GM15510 (cell line): ENCODE data around the gene HAGH.

ENCODE experiments used
- POLR2A ChIP-seq: IDR thresholded peaks from 3 replicates; pipeline ENCODE4 v1.6.1; 2011; ENCODE audit warnings: borderline replicate concordance; ENCODE audit not compliant: insufficient read length; ENCODE audit errors: extremely low read depth

Gene HAGH

DNA sequence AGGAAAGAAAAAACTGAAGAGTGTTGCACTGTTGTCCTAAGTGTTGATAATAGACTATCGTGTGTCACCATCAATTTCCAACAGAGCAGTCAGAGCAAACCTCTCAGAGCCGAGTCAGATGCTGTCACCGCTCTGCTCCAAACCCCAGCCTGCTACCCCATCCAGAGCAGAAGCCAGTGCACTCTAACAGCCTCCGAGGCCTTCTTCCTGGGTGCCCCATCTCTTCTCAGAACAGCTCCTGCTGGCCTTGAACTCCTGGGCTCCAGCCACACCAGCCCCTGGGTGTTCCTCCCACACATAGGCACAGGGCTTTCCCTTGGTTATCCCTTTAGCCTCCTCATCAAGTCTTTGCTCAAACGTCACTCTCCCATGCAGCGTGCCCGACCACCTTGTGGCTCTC is 24.4 kb upstream of the HAGH start:
- no peak for TF ChIP-seq POLR2A

- no peak for TF ChIP-seq POLR2A
Measured at GRCh38 chr16:1846416-1846815, 19.8 kb upstream of the HAGH start.

DNA sequence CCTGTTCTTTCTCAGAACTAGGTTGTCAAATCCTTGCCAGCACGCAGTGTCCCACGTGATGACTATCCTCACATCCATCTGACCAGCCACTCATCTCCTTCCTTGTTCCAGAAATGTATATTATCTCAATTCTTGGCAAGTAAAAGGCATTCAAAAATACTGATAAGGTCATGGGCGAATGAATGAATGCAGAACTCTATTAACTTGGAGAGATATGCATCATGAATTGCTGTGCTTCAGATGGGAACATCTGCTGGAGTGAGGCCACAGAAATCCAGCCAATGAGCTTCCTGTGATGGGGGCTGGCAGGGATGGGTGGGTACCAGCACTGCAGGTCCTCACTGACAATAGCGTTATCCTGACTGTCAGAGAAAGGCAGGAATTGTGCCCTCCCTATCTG is 19.4 kb upstream of the HAGH start:
- TF ChIP-seq POLR2A: no peak

- no peak for TF ChIP-seq POLR2A
Measured at GRCh38 chr16:1839554-1839953, 12.9 kb upstream of the HAGH start.

- no peak for TF ChIP-seq POLR2A
Measured at GRCh38 chr16:1834096-1834495, 7.5 kb upstream of the HAGH start.

DNA sequence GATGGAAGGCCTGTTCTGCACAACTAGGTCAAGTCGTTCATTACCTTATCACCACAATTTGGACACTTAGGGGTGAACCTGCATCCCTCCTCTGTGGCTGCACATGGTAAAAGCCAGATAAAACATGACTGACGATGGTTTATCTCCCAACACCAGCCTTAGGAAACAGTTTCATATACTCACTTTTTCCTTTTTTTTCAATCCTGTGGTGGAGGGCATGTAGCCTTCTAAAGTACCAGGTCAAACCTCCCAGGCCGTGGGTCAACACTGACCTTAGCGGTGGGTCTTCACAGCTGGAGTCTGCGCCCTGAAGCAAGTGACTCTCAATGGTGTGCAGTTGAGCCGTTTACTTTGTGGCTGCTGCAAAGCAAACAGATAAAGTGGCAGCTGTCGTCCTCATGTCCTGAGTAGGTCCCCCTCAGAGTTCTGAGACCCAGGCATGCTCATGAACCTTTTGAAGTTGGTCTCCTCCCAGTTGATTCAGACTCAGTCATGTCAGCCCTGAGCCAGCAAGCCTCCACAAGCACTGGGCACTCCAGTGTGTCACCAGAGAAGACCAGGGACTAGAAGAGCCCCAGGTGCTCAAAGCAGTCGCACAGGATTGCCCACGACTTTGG is 6.3 kb upstream of the HAGH start:
- no peak for TF ChIP-seq POLR2A

DNA sequence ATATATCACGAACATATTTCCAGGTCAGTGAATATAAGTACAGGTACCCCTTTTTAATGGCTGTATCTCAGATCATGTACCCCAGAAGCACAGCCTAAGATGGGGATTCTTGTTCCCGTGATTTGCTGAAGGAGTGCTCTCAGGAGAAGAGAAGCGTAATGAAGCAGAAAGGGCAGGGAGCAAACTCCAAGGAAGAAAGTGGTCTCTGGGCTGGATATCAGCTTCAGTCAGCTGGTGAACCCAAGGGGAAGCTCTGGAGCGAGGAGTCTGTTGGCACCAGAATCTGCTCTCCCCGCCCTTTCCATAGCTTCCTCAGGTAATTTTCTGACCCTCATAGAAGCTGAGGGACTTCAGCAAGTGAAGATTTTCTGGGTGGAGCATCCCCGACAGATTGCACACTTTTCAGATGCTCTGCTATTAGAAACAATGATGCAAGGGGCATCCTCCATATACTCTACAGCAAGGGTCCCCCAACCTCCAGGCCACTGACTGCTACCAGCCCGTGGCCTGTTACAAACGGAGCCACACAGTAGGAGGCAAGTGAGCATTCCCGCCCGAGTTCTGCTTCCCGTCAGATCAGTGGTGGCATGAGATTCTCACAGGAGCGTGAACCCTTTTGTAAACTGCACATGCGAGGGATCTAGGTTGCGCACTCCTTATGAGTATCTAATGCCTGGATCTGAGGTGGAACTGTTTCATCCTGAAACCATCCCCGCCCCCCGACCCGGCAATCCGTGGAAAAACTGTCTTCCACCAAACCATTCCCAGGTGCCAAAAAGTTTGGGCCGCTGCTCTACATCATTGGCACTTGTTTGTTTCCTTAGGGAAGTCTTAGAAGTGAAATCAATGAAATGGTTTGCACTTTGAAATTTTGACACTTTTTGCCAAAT is 4.8 kb upstream of the HAGH start:
- TF ChIP-seq POLR2A: no peak

- TF ChIP-seq POLR2A: no peak
Measured at GRCh38 chr16:1830213-1830612, 3.6 kb upstream of the HAGH start.

DNA sequence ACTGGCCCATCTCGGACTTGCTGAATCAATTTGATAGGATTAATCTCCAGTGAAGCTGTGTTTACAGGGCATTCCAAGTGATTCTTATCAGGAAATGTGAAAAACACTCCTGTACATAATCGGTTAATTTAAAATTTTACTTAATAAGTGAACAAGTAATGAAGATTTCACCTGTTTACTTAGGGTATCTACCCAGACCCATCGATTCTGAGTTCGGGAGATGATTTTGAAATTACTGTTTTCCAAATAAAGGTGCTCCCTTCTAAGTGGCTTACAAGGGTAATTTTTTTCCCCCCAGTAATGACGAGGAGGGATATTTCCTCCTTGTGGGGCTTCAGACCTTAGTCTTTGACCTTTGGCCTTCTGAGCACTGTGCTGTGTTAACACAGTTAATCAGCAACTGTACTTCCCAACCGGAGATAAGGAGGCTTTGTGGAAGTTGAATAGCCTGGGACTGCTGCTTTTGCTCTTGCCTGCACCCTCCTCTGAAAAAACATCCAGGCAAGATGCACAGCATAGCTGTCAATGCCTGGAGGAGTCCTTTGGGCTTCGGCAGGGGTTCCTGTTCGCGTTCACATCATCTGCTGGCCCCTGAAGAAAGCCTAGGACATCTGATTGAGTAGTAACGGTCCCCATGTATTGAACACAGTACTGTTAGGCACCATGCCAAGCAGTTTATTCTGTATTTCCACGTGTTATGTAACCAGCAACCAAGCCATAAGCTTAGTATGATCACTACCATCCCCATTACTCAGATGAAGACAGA is 2.2 kb upstream of the HAGH start:
- no peak for TF ChIP-seq POLR2A

- no peak for TF ChIP-seq POLR2A
Measured at GRCh38 chr16:1825864-1826690, 548 bp downstream of the HAGH start.

- TF ChIP-seq POLR2A: no peak
Measured at GRCh38 chr16:1825381-1825863, 1.2 kb downstream of the HAGH start.

- no peak for TF ChIP-seq POLR2A
Measured at GRCh38 chr16:1823821-1824220, 2.8 kb downstream of the HAGH start.

- TF ChIP-seq POLR2A: no peak
Measured at GRCh38 chr16:1822801-1823200, 3.8 kb downstream of the HAGH start.

- TF ChIP-seq POLR2A: no peak
Measured at GRCh38 chr16:1821861-1822611, 4.6 kb downstream of the HAGH start.
